ENCODE measurements around the gene PCBP3. TPM values are rescaled to one million over a fixed set of nuclear protein-coding genes. Genes with fewer than 3 reads are reported as not detected.

The PCBP3 gene
- total RNA-seq, 1 donor from 2014 or later: not detected

- POLR2A ChIA-PET: no interaction called here
- peaks cover 15% of the 10 kb centered on the region for H3K4me1 Mint-ChIP-seq
- peaks cover 15% of the 10 kb centered on the region for H3K27me3 Mint-ChIP-seq
- DNase-seq (no peak), ATAC-seq (ENCODE audit: low read depth) (no peak)
- CTCF ChIA-PET: no interaction called here
- no peaks in the 10 kb centered on the region for H3K9me3 Mint-ChIP-seq
- TF ChIP-seq CTCF (IDR thresholded peaks at IDR 0.05): no peak
- intact Hi-C loops (cut with micrococcal nuclease): no loop called here
- no peak overlapping the region for H3K4me3 Mint-ChIP-seq
- H3K36me3 Mint-ChIP-seq (ENCODE audit: low read depth): no peaks in the 10 kb centered on the region
- no peak overlapping the region for H3K27ac Mint-ChIP-seq
Measured at GRCh38 chr21:45629046-45629981, 14.2 kb upstream of the PCBP3 start.

- CTCF ChIA-PET: no interaction called here
- intact Hi-C loops (cut with micrococcal nuclease): no loop called here
- Mint-ChIP-seq H3K9me3 (no peaks in the 10 kb centered on the region), H3K27ac (no peak overlapping the region), H3K4me3 (no peak overlapping the region), H3K36me3 (ENCODE audit: low read depth) (no peaks in the 10 kb centered on the region), H3K27me3 (peaks cover 15% of the 10 kb centered on the region), H3K4me1 (peaks cover 15% of the 10 kb centered on the region)
- no peak for DNase-seq
- POLR2A ChIA-PET: no interaction called here
- no peak for TF ChIP-seq CTCF (IDR thresholded peaks at IDR 0.05)
- ATAC-seq (ENCODE audit: low read depth): no peak
Measured at GRCh38 chr21:45630066-45630694, 13.3 kb upstream of the PCBP3 start.

- ChIA-PET POLR2A (no interaction called here), CTCF (no interaction called here)
- ATAC-seq (ENCODE audit: low read depth) (no peak), DNase-seq (no peak)
- Mint-ChIP-seq H3K27me3 (peaks cover 12% of the 10 kb centered on the region), H3K4me3 (no peak overlapping the region), H3K4me1 (peaks cover 15% of the 10 kb centered on the region), H3K9me3 (no peaks in the 10 kb centered on the region), H3K36me3 (ENCODE audit: low read depth) (no peaks in the 10 kb centered on the region), H3K27ac (no peak overlapping the region)
- intact Hi-C loops (cut with micrococcal nuclease): no loop called here
- no peak for TF ChIP-seq CTCF (IDR thresholded peaks at IDR 0.05)
Measured at GRCh38 chr21:45630876-45631275, 12.6 kb upstream of the PCBP3 start.

DNA sequence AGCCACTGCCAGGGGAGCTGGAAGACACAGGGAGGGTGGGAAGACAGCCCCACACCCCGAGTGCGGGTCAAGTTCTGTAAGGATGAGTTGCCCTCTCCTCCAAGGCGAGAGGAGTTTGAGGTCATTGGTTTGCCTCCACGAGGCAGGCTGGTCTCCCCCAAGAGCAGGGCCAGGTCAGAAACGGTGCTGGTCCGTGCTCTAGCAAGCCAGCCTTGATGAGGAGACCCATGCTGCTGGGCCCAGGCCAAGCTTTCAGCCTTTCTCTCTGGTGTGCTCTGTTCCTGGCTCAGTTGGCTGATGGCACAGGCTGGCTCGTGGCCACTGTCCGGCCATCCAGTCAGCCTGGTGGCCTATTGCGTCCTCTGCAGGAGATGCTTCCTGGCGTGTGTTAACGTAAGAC, 12.0 kb upstream of the PCBP3 start:
- TF ChIP-seq CTCF (IDR thresholded peaks at IDR 0.05): no peak
- Mint-ChIP-seq H3K4me1 (peaks cover 15% of the 10 kb centered on the region), H3K27ac (no peak overlapping the region), H3K9me3 (no peaks in the 10 kb centered on the region), H3K36me3 (ENCODE audit: low read depth) (no peaks in the 10 kb centered on the region), H3K4me3 (no peak overlapping the region), H3K27me3 (peaks cover 10% of the 10 kb centered on the region)
- POLR2A ChIA-PET: no interaction called here
- CTCF ChIA-PET: no interaction called here
- DNase-seq (no peak), ATAC-seq (ENCODE audit: low read depth) (no peak)
- intact Hi-C loops (cut with micrococcal nuclease): no loop called here

- TF ChIP-seq CTCF (IDR thresholded peaks at IDR 0.05): no peak
- DNase-seq (no peak), ATAC-seq (ENCODE audit: low read depth) (peak; percentile 68)
- Mint-ChIP-seq H3K27ac (no peak overlapping the region), H3K9me3 (no peaks in the 10 kb centered on the region), H3K4me3 (no peak overlapping the region), H3K27me3 (peaks cover 8% of the 10 kb centered on the region), H3K36me3 (ENCODE audit: low read depth) (no peaks in the 10 kb centered on the region), H3K4me1 (peaks cover 15% of the 10 kb centered on the region)
- CTCF ChIA-PET: no interaction called here
- POLR2A ChIA-PET: no interaction called here
- intact Hi-C loops (cut with micrococcal nuclease): no loop called here
Measured at GRCh38 chr21:45632160-45632559, 11.4 kb upstream of the PCBP3 start.
